Activated naive CD8-positive, alpha-beta T cell (primary cell): ENCODE measurements around the gene FDXR.

Source experiments
- H3K27ac Mint-ChIP-seq: one replicate; pipeline ENCODE4 v1.8.0; 2021; ENCODE audit warnings: mixed read lengths
- H3K27me3 Mint-ChIP-seq: one replicate; pipeline ENCODE4 v1.8.0; 2021; ENCODE audit warnings: mixed read lengths
- H3K36me3 Mint-ChIP-seq: one replicate; pipeline ENCODE4 v1.8.0; 2021; ENCODE audit warnings: mixed read lengths
- H3K4me1 Mint-ChIP-seq: one replicate; pipeline ENCODE4 v1.8.0; 2021; ENCODE audit warnings: low read depth, mixed read lengths
- H3K4me3 Mint-ChIP-seq: one replicate; pipeline ENCODE4 v1.8.0; 2021; ENCODE audit warnings: mild to moderate bottlenecking, mixed read lengths
- H3K9me3 Mint-ChIP-seq: one replicate; pipeline ENCODE4 v1.8.0; 2021; ENCODE audit warnings: low read depth, mixed read lengths

The FDXR gene

DNA sequence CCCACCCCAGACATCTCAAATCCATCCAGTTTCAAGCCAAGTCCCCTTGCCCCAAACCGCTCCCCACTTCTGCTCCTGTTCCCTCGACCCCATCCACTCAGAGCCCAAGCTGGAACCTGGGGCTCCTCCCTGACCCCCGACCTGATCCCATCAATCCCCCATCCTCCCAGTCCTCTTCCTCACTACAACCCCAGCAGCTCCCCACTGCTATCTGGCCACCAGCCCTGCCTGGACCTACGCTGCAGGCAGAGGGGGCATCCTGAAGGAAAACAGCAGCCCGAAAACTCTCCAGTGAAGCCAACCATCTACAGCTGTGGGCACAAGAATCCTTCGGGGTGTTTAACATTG is 3.9 kb downstream of the FDXR start:
- Mint-ChIP-seq H3K27ac (no peak overlapping the region), H3K36me3 (peaks cover 5% of the 10 kb centered on the region), H3K4me3 (no peak overlapping the region), H3K27me3 (no peaks in the 10 kb centered on the region), H3K4me1 (peaks cover 19% of the 10 kb centered on the region), H3K9me3 (no peaks in the 10 kb centered on the region)

DNA sequence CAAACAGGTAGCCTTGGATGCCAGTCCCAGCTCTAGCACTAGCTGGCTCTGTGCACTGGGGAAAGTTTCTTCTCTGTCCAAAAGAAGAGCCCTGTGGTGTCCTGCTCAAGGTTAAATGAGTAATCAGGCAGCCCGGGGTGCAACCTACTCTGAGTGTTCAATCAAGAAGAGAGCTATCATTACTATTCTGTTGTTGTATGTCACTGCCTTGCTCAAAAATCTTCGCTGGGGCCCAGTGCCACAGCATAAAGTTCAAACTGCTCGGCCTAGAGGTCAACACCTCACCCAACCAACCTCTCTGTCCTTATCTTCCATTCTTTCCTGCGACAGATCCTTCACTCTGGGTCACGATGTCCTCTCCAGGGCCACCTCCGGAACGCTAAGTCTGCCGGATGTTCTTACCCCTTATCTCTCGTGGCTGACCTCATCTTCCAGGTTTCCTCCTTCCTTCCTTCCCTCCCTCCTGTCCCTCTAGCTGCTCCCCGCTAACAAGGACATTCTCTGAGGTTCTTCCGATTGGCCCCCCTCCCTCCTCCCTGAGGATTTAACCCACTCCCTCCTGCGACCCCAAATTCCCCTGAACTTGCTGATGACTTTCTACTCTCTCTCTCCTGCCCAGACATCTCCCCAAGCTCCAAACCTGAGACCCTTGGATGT is 4.4 kb downstream of the FDXR start:
- H3K36me3 Mint-ChIP-seq: peaks cover 5% of the 10 kb centered on the region
- H3K9me3 Mint-ChIP-seq: no peaks in the 10 kb centered on the region
- H3K27ac Mint-ChIP-seq: no peak overlapping the region
- no peaks in the 10 kb centered on the region for H3K27me3 Mint-ChIP-seq
- H3K4me3 Mint-ChIP-seq: no peak overlapping the region
- H3K4me1 Mint-ChIP-seq: peaks cover 15% of the 10 kb centered on the region

DNA sequence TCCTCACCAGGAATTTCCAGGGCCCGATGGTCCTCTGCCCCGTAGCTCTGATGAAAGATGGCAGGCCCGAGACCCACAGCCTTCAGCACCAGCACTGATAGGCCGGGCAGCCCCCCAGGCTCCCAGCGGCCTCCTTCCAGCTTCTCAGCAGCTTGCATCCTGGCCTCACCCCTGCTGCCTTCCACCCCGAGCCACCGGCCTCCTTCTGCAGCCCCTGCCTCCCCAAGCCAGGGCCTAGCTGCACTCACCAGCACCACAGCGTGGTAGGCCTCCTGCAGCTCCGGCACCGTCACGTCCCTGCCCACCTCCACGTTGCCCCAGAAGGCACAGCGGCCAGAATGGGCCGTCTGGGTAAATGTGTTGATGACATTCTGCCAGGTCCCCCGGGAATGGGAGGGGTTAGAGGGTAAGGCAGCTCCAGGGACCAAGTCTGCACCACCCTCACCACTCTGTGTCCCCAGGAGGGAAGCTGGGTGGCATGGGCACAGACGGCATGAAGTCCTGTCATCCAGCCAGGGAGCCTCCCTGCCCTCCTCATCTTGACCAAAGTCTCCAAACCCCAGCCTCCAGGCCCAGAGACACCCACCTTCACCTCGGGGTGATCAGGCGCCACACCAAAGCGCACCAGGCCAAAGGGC is 6.5 kb downstream of the FDXR start:
- no peaks in the 10 kb centered on the region for H3K27me3 Mint-ChIP-seq
- H3K9me3 Mint-ChIP-seq: no peaks in the 10 kb centered on the region
- no peak overlapping the region for H3K27ac Mint-ChIP-seq
- peaks cover 8% of the 10 kb centered on the region for H3K4me1 Mint-ChIP-seq
- H3K4me3 Mint-ChIP-seq: no peak overlapping the region
- peaks cover 5% of the 10 kb centered on the region for H3K36me3 Mint-ChIP-seq

DNA sequence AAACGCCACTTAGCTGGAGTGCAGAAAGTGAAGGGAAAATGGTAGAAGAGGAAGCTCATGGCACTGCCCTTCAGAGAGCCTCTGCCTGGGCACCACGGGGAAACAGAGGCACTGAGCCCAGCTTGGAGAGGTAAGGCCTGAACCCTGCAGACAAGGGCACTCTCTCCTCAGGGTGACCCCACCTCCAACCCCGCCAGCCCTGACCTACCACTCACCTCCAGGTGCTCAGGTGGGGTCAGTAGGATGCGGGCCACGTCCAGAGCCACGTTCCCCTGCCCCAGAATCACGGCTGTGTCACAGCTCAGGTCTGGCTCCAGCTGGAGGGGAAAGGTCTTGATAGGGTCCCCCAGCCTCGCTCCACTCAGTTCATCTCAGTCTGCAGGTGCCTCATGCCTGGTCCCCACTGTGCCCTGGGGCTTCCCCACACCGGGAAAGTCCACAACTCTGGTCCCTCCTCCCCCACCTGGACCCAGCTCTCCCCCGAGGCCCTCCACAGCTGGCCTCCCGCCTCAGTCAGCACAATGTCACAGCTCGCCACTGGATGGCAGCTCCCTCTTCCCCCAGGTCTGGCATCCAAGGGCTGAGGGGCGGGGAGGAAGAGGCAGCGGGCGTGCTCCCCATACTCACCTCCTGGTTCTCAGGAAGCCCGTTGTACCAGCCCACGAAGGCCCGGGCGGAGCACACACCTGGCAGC is 7.1 kb downstream of the FDXR start:
- Mint-ChIP-seq H3K27ac (no peak overlapping the region), H3K4me3 (no peak overlapping the region), H3K9me3 (no peaks in the 10 kb centered on the region), H3K27me3 (no peaks in the 10 kb centered on the region), H3K36me3 (peaks cover 5% of the 10 kb centered on the region), H3K4me1 (peaks cover 6% of the 10 kb centered on the region)

DNA sequence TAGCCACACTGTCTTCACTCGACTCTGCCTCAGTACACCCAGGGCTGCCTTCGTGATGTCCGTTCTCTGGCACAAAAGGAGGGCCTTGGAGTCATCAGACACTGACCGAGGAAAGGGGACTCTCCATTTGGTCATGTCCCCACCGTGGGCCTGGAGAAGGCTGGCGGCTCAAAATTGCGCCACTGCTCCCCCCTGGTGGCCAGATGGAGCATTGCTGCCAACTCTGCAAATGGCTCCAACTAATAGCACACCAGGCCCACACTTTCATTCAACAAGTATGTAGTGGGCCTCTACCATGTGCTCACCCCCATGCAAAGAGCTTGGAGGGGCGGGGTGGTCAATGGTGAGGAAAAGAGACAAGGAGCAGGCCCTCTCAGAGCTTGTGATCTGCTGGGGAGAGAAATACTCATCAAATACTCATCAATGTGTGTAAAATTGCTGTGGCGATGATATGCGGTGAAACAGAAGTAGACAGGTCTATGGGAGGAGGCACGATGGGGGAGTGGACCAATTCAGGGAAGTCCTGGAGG is 7.9 kb downstream of the FDXR start:
- no peaks in the 10 kb centered on the region for H3K27me3 Mint-ChIP-seq
- H3K4me3 Mint-ChIP-seq: no peak overlapping the region
- H3K4me1 Mint-ChIP-seq: peaks cover 8% of the 10 kb centered on the region
- peaks cover 5% of the 10 kb centered on the region for H3K36me3 Mint-ChIP-seq
- H3K27ac Mint-ChIP-seq: no peak overlapping the region
- no peaks in the 10 kb centered on the region for H3K9me3 Mint-ChIP-seq

DNA sequence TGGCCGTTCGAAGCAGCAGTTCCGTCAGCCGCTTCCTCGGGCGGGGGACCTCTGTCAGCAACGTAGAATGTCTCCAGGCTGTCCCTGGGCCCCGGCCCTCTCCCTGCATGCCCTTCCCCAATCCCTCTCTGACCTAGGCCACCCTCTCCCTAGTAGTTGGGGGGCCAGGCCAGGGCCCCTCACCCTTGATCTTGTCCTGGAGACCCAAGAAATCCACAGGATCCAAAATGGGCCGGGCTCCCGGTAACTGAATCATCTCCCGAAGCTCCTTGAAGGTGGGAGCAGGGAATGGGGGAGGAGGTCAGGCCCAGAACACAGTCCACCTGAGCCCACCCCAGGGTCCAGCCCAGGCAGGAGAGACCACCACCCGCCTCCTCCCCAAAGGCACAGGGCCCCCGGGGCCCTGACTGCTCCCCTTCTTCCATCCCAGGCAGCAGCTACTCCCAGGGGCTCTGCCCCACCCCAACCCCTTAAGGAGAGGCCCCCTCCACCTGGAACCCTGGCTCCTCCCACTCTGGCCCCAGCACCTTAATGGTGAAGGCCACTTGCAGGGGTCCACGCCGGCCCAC is 8.4 kb downstream of the FDXR start:
- no peak overlapping the region for H3K4me3 Mint-ChIP-seq
- H3K4me1 Mint-ChIP-seq: peaks cover 8% of the 10 kb centered on the region
- no peaks in the 10 kb centered on the region for H3K27me3 Mint-ChIP-seq
- H3K9me3 Mint-ChIP-seq: no peaks in the 10 kb centered on the region
- H3K36me3 Mint-ChIP-seq: peaks cover 5% of the 10 kb centered on the region
- no peak overlapping the region for H3K27ac Mint-ChIP-seq

DNA sequence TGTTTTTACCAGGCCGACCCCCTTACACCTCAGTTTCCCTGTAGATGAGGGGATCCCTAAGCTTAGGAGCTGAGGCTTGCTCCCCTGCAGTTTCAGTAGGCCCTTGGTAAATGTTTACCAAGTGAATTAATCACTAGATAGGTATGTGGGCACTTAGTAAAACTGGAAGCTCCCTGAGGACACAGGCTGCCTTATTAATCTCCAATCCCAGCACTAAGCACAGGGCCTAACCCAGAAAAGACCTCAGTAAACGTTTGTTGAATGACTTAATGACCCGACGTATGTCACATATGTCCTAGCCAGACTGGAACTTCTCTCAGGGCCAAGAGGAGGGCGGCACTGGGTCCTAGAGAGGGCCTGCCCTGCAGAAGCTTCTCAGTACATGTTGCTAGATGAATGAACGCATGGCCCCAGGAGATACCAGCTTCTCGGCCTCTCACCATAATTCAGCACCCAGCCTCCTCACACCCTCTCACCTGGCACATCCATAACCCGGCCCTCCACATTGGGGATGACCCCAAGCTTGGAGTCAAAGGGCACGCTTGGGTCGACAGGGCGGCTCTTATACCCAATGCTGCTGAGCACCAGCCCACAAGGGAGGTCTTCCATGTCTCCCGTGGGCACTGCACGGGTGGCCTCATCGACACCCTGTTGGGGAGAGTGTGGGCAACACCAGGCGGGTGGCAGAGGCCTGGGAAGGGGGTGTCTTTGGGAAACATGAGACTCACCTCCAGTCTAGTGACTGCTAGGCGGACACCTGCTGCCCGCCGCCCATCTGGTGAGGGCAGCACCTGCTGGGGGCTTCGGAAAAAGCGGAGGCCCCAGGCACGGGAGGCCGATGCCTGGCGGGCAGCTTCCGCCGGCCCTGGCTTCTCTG is 9.1 kb downstream of the FDXR start:
- H3K4me3 Mint-ChIP-seq: peak overlapping the region; percentile 59
- peaks cover 6% of the 10 kb centered on the region for H3K27me3 Mint-ChIP-seq
- peaks cover 5% of the 10 kb centered on the region for H3K36me3 Mint-ChIP-seq
- no peaks in the 10 kb centered on the region for H3K9me3 Mint-ChIP-seq
- H3K27ac Mint-ChIP-seq: no peak overlapping the region
- H3K4me1 Mint-ChIP-seq: peaks cover 12% of the 10 kb centered on the region

DNA sequence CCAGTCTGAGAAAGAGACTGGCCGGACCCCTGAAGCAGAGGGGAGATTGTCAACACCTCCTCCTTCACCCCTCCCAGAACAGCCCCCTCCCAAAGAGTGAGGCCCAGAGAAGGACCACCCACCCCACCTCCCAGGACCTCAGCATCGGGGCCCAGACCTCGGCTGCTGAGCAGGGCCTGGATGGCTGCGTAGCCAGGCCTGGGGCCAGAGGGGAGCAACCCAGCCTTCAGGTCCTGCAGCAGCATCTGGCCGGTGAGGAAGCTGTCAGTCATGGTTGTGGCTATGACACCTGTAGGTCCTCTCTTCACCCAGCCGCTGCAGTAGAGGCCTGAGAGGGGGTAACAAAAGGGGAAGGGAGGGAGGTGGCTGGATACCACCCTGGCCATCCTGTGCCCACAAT is 9.9 kb downstream of the FDXR start:
- Mint-ChIP-seq H3K9me3 (no peaks in the 10 kb centered on the region), H3K4me3 (no peak overlapping the region), H3K36me3 (peaks cover 5% of the 10 kb centered on the region), H3K27me3 (peaks cover 9% of the 10 kb centered on the region), H3K4me1 (peaks cover 12% of the 10 kb centered on the region), H3K27ac (no peak overlapping the region)

DNA sequence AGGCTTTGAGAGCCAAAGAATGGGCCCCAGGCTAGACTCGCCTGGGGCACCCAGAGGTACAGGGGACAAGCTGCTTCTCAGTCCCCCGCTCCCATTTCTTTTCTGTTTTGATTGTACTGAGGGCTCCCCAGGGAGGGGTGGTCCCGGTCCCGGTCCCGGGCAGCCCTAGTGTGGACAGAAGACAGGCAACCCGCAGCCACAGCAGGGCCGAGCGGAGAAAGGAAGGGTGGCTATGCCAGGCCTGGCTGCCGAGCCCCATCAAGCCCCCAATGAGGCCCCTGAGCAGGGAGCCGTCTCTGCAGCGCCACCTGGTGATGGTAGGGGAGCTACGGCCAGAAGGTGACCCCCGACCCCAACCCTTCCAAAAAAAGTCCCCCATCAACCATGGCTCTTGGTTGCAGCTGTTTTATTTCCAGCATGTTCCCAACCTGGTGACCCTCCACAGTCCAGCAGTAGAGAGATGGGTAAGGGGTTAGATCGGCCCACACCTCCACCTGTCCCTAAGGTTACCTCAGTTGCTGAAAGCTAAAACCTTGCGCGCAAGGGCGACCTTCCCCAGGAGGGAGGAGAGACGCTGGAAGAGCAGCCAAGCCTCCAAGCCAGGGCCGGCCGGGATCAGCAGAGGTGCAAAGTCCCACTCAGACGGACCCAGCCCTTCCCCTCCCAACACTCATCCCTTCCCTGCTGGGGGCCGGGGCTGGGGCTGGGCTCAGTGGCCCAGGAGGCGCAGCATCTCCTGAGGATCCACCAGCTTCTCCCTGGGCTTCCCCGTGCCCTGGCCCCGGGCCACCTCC is 10.5 kb downstream of the FDXR start:
- Mint-ChIP-seq H3K36me3 (peaks cover 5% of the 10 kb centered on the region), H3K27ac (no peak overlapping the region), H3K4me3 (peak overlapping the region; percentile 65), H3K9me3 (no peaks in the 10 kb centered on the region), H3K4me1 (peaks cover 12% of the 10 kb centered on the region), H3K27me3 (peaks cover 13% of the 10 kb centered on the region)

DNA sequence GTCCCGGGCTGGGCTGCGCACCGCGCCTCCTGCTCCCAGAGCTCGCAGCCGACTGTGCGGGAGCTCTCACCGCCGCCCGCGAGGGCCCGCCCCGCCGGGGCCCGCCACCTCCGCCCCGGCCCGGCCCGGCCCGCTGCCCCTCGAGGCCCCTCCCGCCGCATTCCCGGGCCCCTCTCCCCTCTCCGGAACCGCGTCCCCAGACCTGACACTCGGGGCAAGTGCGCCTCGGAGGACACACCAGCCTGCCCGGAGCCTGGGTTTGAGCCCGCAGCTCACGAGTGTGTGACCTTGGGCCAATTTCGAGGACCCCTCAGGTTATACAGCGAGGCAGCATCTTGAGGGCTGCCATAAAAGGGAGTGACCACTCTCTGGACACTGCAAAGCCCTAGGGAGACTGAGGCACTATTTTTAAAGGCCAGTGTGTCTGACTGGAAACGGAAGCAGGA is 11.1 kb downstream of the FDXR start:
- Mint-ChIP-seq H3K27me3 (peaks cover 14% of the 10 kb centered on the region), H3K4me3 (peak overlapping the region; percentile 65), H3K36me3 (peaks cover 5% of the 10 kb centered on the region), H3K9me3 (no peaks in the 10 kb centered on the region), H3K27ac (no peak overlapping the region), H3K4me1 (peaks cover 12% of the 10 kb centered on the region)

DNA sequence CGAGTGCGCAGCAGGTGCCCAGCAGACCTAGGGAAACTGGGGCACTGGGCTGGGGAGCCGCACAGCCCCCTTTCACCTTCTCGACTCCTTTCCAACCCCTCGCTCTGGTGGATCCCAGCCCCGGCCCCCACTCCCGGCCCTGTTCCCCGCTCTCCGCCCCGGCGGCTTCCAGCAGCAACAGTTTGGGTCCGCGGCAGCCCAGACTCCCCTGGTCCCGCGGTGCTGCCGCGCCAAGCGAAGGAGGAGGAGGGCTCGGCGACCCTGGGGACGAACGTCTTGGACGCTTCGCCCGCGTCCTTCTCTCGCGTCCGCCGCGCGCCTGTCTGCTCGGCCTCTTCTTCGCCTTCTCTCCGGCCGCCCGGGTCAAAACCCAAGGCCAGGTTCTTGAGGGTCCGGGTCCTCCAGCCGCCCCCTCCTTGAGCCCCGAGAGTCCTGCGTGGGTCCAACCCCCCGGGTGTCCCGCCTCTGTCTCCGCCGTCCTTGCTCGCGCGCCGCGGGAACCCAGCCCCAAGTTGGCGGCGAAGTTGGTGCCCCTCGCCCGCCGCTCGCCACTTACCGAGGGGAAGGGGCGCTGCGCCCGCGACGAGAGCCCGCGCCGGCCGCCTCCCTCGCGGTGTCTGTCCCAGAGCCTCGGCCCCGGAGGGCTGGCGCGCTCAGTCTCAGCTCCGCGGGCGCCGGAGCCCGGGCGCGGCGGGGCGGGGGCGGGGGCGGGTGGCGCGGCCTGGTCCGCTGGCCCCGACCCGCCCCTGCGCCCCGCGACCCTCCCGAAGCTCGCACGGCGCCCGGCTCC is 11.7 kb downstream of the FDXR start:
- Mint-ChIP-seq H3K27ac (no peak overlapping the region), H3K4me1 (peaks cover 12% of the 10 kb centered on the region), H3K36me3 (peaks cover 5% of the 10 kb centered on the region), H3K4me3 (peak overlapping the region; percentile 27), H3K27me3 (peaks cover 16% of the 10 kb centered on the region), H3K9me3 (no peaks in the 10 kb centered on the region)

DNA sequence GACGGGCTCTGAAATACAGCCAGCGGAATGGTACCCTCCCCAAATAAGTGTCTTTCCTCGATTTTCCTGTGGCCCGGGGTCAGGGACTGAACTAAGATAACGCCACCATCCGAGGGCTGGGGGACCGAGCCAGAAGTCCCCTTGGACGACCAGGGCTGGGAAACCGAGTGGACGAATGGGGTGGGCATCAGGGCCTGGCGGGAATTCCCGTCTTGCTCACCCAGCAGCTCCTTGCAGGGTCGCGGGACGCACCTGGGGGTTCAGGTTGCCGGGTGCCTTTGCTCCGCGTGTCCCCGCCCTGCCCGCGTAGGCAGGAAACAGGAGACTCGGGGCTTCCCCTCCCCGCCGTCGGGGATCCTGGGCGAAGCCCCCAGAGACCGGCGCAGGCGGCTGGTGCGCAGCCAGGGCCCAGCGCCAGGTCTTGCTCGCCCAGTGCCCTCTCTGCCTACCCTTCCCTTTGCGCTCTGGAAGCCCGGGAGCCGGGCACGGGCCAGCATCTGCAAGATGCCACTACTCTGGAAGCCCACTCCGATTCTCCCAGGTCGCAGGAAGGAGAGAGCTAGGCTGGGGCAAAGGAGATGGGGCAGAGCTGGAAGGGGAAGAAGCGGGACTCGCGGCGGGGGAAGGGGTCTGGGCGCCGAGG is 12.4 kb downstream of the FDXR start:
- Mint-ChIP-seq H3K27me3 (peaks cover 20% of the 10 kb centered on the region), H3K36me3 (peaks cover 5% of the 10 kb centered on the region), H3K4me3 (peak overlapping the region; percentile 75), H3K4me1 (peaks cover 12% of the 10 kb centered on the region), H3K9me3 (no peaks in the 10 kb centered on the region), H3K27ac (no peak overlapping the region)
